Measurements from ENCODE around the gene TUBB2A. TPM values are rescaled to one million over a fixed set of nuclear protein-coding genes. Genes with fewer than 3 reads are reported as not detected.
"Not testable (repeated sequence)": the region's sequence is repeated elsewhere in the genome, so short reads cannot be mapped to it uniquely, and the experiment has no call there.

Gene TUBB2A
- total RNA-seq, 2 donors from 2014 or later: 30.8 to 70.4 TPM

GRCh38 chr6:3201388-3201787 is 44.0 kb upstream of the TUBB2A start:
- no peaks in the 10 kb centered on the region for H3K9me3 ChIP-seq
- no peaks in the 10 kb centered on the region for H3K36me3 ChIP-seq
- no peaks in the 10 kb centered on the region for H3K4me1 ChIP-seq (ENCODE audit: control insufficient read depth in 1 of 2, low read depth in 2 of 2)
- H3K27me3 ChIP-seq (replicated peaks; ENCODE audit: insufficient read depth): no peaks in the 10 kb centered on the region
- no peak for TF ChIP-seq CTCF (IDR thresholded peaks at IDR 0.05)
- H3K4me3 ChIP-seq: no peak overlapping the region
- no peak overlapping the region for H3K27ac ChIP-seq
- no peak for ATAC-seq (ENCODE audit: insufficient number of reproducible peaks, low FRiP score, low read depth)
- DNase-seq (ENCODE audit: low spot score): no peak

DNA sequence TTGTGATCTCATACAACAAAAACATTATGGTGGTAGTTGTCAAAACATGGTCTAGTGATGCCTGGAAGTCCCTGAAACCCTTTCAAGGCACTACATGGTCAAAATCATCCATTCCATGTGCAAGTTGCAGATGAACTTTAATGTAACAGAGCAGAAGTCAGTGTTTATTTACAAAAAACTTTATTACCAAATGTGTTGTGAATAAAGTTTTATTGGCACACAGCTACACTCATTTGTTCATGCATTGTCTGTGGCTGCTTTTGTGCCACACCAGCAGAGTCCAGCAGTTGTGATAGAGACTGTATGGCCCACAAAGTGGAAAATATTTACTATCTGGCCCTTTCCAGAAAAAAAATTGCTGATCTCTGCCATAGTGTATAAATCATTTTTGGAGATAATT is 43.3 kb upstream of the TUBB2A start:
- DNase-seq (ENCODE audit: low spot score): no peak
- Histone ChIP-seq H3K27me3 (replicated peaks; ENCODE audit: insufficient read depth) (no peaks in the 10 kb centered on the region), H3K36me3 (no peaks in the 10 kb centered on the region), H3K4me1 (ENCODE audit: control insufficient read depth in 1 of 2, low read depth in 2 of 2) (no peaks in the 10 kb centered on the region), H3K27ac (no peak overlapping the region), H3K9me3 (no peaks in the 10 kb centered on the region), H3K4me3 (no peak overlapping the region)
- TF ChIP-seq CTCF (IDR thresholded peaks at IDR 0.05): no peak
- no peak for ATAC-seq (ENCODE audit: insufficient number of reproducible peaks, low FRiP score, low read depth)

DNA sequence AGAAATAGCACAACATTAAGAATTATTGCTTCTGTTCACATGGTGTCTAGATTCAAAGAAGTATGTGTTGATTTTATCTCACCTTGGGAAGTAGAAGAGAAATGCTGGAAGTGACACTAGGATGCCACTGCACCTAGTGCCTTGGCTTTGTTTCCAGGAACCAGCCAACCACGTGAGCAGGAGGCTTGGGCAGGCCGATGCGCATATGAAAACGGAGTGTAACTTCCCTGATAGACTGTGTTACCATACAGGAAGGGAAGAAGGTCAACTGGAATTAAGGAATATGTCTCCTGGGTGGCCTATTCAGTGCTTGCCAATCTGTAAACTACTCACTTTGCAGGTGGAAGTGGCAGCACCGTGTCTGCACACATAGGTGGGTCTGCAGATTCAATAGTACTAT is 42.0 kb upstream of the TUBB2A start:
- Histone ChIP-seq H3K36me3 (no peaks in the 10 kb centered on the region), H3K4me1 (ENCODE audit: control insufficient read depth in 1 of 2, low read depth in 2 of 2) (peaks cover 0 to 8% of the 10 kb centered on the region in 2 donors), H3K9me3 (no peaks in the 10 kb centered on the region), H3K4me3 (no peak overlapping the region), H3K27ac (no peak overlapping the region), H3K27me3 (replicated peaks; ENCODE audit: insufficient read depth) (no peaks in the 10 kb centered on the region)
- no peak for ATAC-seq (ENCODE audit: insufficient number of reproducible peaks, low FRiP score, low read depth)
- no peak for TF ChIP-seq CTCF (IDR thresholded peaks at IDR 0.05)
- DNase-seq (ENCODE audit: low spot score): no peak

GRCh38 chr6:3197734-3198133 is 40.4 kb upstream of the TUBB2A start:
- not testable (repeated sequence) for H3K36me3 ChIP-seq; H3K4me1 ChIP-seq (ENCODE audit: control insufficient read depth in 1 of 2, low read depth in 2 of 2); DNase-seq (ENCODE audit: low spot score); H3K4me3 ChIP-seq; H3K27ac ChIP-seq; H3K9me3 ChIP-seq; H3K27me3 ChIP-seq (replicated peaks; ENCODE audit: insufficient read depth); ATAC-seq (ENCODE audit: insufficient number of reproducible peaks, low FRiP score, low read depth)

- ATAC-seq (ENCODE audit: insufficient number of reproducible peaks, low FRiP score, low read depth) (no peak), DNase-seq (ENCODE audit: low spot score) (no peak)
- no peaks in the 10 kb centered on the region for H3K27me3 ChIP-seq (replicated peaks; ENCODE audit: insufficient read depth)
- no peaks in the 10 kb centered on the region for H3K9me3 ChIP-seq
- TF ChIP-seq CTCF (IDR thresholded peaks at IDR 0.05): no peak
- no peak overlapping the region for H3K4me3 ChIP-seq
- H3K4me1 ChIP-seq (ENCODE audit: control insufficient read depth in 1 of 2, low read depth in 2 of 2): peaks cover 0 to 9% of the 10 kb centered on the region in 2 donors
- H3K36me3 ChIP-seq: no peaks in the 10 kb centered on the region
- H3K27ac ChIP-seq: no peak overlapping the region
These were observed 39.4 kb upstream of the TUBB2A start for GRCh38 chr6:3196770-3197169.

DNA sequence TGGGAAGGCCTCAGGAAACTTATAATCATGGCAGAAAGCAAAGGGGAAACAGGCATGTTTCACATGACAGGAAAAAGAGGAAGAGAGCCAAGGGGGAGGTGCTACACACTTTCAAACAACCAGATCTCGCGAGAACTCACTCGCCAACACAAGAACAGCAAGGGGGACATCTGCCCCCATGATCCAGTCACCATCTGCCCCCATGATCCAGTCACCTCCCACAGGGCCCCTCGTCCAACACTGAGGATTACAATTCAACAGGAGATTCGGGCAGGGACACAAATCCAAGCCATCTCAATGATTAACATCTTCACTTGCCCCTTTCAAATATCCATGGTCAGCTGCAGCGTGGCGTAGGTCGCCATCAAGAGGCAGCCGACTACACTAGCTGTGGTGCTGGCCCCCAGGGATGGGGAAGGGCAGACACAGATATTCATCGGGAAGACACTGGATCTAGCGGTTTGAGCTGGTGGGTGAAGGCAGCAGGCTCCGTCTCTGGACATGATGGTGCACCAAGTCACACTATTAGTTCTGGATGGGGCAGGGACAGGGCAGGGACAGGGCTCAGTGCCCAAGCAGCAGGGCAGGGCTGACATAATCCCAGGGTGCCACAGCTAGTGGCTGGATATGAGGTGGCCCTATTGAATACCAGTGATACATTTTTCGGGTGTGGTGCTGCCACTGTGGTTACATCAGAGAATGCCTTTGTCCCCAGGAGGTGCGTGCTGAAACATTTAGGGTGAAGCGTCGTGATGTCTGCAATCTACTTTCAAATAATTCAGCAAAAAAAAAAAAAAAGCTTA is 38.6 kb upstream of the TUBB2A start:
- no peaks in the 10 kb centered on the region for H3K27me3 ChIP-seq (replicated peaks; ENCODE audit: insufficient read depth)
- no peaks in the 10 kb centered on the region for H3K9me3 ChIP-seq
- H3K4me1 ChIP-seq (ENCODE audit: control insufficient read depth in 1 of 2, low read depth in 2 of 2): peaks cover 0 to 9% of the 10 kb centered on the region in 2 donors
- no peak for TF ChIP-seq CTCF (IDR thresholded peaks at IDR 0.05)
- no peak for ATAC-seq (ENCODE audit: insufficient number of reproducible peaks, low FRiP score, low read depth)
- no peak for DNase-seq (ENCODE audit: low spot score)
- no peak overlapping the region for H3K27ac ChIP-seq
- H3K36me3 ChIP-seq: no peaks in the 10 kb centered on the region
- H3K4me3 ChIP-seq: no peak overlapping the region
